B cell (primary cell): Measurements from ENCODE around the gene FCER1A. TPM values are rescaled to one million over a fixed set of nuclear protein-coding genes. Genes with fewer than 3 reads are reported as not detected.

Experiments
- ATAC-seq: fragments of 200-7000 bp; cut with Tn5 transposase; one replicate; pipeline ENCODE4 v1.10.0; 2021; ENCODE audit warnings: low read depth, mild to moderate bottlenecking, moderate number of reproducible peaks, moderate library complexity
- CTCF ChIA-PET: fragments of 350-600 bp; sonication (Branson Sonifier 250); formaldehyde crosslinking; loops from one replicate; lab custom pipeline; 2021; ENCODE audit warnings: antibody characterized with exemption, inconsistent platforms; lab: Charles Lee
- POLR2A ChIA-PET: fragments of 350-600 bp; sonication (Branson Sonifier 250); formaldehyde crosslinking; loops from one replicate; lab custom pipeline; 2021; ENCODE audit warnings: antibody characterized with exemption; lab: Charles Lee
- DNase-seq: peaks from one replicate; pipeline ENCODE4 v3.0.0; 2013
- H2AFZ ChIP-seq: 2 replicates; pipeline ENCODE4 v1.6.1; 2012; ENCODE audit warnings: mild to moderate bottlenecking, low read depth, low read length; ENCODE audit not compliant: insufficient read depth, poor library complexity, severe bottlenecking
- H3K27ac ChIP-seq, 2 donors: 1 replicate in 1 of 2; 2 replicates in 1 of 2; pipeline ENCODE4 v1.5.1; 2012 to 2013; ENCODE audit warnings: low read length in 2 of 2, mild to moderate bottlenecking in 2 of 2, moderate library complexity in 1 of 2
- H3K27me3 ChIP-seq, 4 experiments: fragments of 200-600 bp in 1 of 4; sonication (generic) in 1 of 4; replicated peaks in 1 of 4; 1 replicate in 2 of 4; 2 replicates in 2 of 4; pipeline versions ENCODE4 v1.6.1 to v1.7.0; 2013 to 2016; ENCODE audit warnings: low read length in 3 of 4, mild to moderate bottlenecking in 2 of 4, mixed read lengths in 1 of 4, moderate library complexity in 1 of 4; ENCODE audit not compliant: insufficient read depth in 4 of 4, control insufficient read depth in 3 of 4; ENCODE audit errors: control extremely low read depth in 1 of 4
- H3K36me3 ChIP-seq, 2 experiments: replicated peaks in 1 of 2; 1 replicate in 1 of 2; 2 replicates in 1 of 2; pipeline versions ENCODE4 v1.6.1 to v1.7.1; 2013; ENCODE audit warnings: low read length in 1 of 2; ENCODE audit not compliant: insufficient read depth in 2 of 2, control insufficient read depth in 1 of 2; ENCODE audit errors: control extremely low read depth in 1 of 2, extremely low read depth in 1 of 2
- H3K4me1 ChIP-seq, 2 donors: fragments of 200-600 bp in 1 of 2; sonication (generic) in 1 of 2; 1 replicate in 1 of 2; 2 replicates in 1 of 2; pipeline versions ENCODE4 v1.5.1 to v1.6.1; 2013 to 2017; ENCODE audit warnings: low read length in 2 of 2; ENCODE audit not compliant: control insufficient read depth in 2 of 2, insufficient read depth in 2 of 2
- H3K4me2 ChIP-seq: replicated peaks from 2 replicates; pipeline ENCODE3; 2012; ENCODE audit warnings: mild to moderate bottlenecking, low read depth, low read length; ENCODE audit not compliant: poor library complexity, severe bottlenecking
- H3K4me3 ChIP-seq, 5 experiments: fragments of 200-600 bp in 1 of 5; sonication (generic) in 1 of 5; 1 replicate in 3 of 5; 2 replicates in 2 of 5; pipeline versions ENCODE4 v1.5.1 to v1.7.0; 2011 to 2016; ENCODE audit warnings: low read length in 4 of 5, mild to moderate bottlenecking in 4 of 5, low read depth in 2 of 5, control low read depth in 1 of 5, moderate library complexity in 1 of 5; ENCODE audit not compliant: insufficient read depth in 1 of 5; ENCODE audit errors: control extremely low read depth in 1 of 5, extremely low read depth in 1 of 5
- H3K79me2 ChIP-seq: fragments of 200-600 bp; sonication (generic); one replicate; pipeline ENCODE4 v1.6.0; 2016; ENCODE audit warnings: low read length; ENCODE audit not compliant: control insufficient read depth, insufficient read depth
- H3K9ac ChIP-seq: fragments of 200-600 bp; sonication (generic); 2 replicates; pipeline ENCODE4 v1.6.1; 2017; ENCODE audit warnings: mild to moderate bottlenecking, low read length, moderate library complexity
- H3K9me3 ChIP-seq, 3 donors: one replicate each; pipeline versions ENCODE4 v1.6.1 to v1.7.1; 2013; ENCODE audit warnings: low read length in 2 of 3; ENCODE audit not compliant: control insufficient read depth in 2 of 3, insufficient read depth in 1 of 3; ENCODE audit errors: control extremely low read depth in 1 of 3
- H4K20me1 ChIP-seq: 2 replicates; pipeline ENCODE4 v1.6.0; 2012; ENCODE audit warnings: mild to moderate bottlenecking, low read length; ENCODE audit not compliant: insufficient read depth, control insufficient read depth, poor library complexity, severe bottlenecking
- H3K27ac Mint-ChIP-seq: one replicate; pipeline ENCODE4 v1.8.0; 2021; ENCODE audit warnings: mixed read lengths
- H3K27me3 Mint-ChIP-seq: one replicate; pipeline ENCODE4 v1.8.0; 2021; ENCODE audit warnings: mixed read lengths
- H3K4me1 Mint-ChIP-seq: one replicate; pipeline ENCODE4 v1.8.0; 2021; ENCODE audit warnings: mixed read lengths
- H3K4me3 Mint-ChIP-seq: one replicate; pipeline ENCODE4 v1.8.0; 2021; ENCODE audit warnings: mixed read lengths
- H3K9me3 Mint-ChIP-seq: one replicate; pipeline ENCODE4 v1.8.0; 2022; ENCODE audit warnings: mixed read lengths; ENCODE audit not compliant: insufficient read depth
- EZH2 ChIP-seq: IDR thresholded peaks from 2 replicates; pipeline ENCODE4 v1.6.1; 2012; ENCODE audit warnings: borderline replicate concordance, low read depth, mild to moderate bottlenecking, moderate library complexity, low read length; ENCODE audit not compliant: insufficient read depth, poor library complexity, severe bottlenecking
- WGBS: methylation state at CpG from one replicate; pipeline ENCODE4 v1.1.5; 2013; ENCODE audit warnings: missing lambda C conversion rate; ENCODE audit not compliant: insufficient coverage; 5-methylcytosine and 5-hydroxymethylcytosine counted together
- intact Hi-C: fragments of 100-400 bp; cut with micrococcal nuclease; formaldehyde crosslinking; loops from one replicate; pipeline ENCODE4 v1.10.0; 2022
- polyA plus RNA-seq: library from polyadenylated mRNA; depleted of rRNA; stranded (reverse); fragments of >200 nt; gene quantifications from 2 replicates; pipeline ENCODE4 v1.2.3, GENCODE V29; 2012
- total RNA-seq, 2 donors: library from RNA; stranded (reverse); fragments of 120-200 nt in 1 of 2; gene quantifications; 1 replicate in 1 of 2; 2 replicates in 1 of 2; pipeline versions ENCODE4 v1.2.3 to v1.2.4, GENCODE V29; 2013 to 2022
- TF ChIP-seq, protein P1 (sequence below): fragments of 200-600 bp; IDR thresholded peaks from one replicate; pipeline ENCODE4 v1.8.0; 2022; ENCODE audit warnings: antibody characterized with exemption, mild to moderate bottlenecking

FCER1A gene
- total and polyA plus RNA-seq, 2 donors (not counting 1 experiment from before 2014, with no cell fraction given), result 0.69 TPM; not detected in 1

DNA sequence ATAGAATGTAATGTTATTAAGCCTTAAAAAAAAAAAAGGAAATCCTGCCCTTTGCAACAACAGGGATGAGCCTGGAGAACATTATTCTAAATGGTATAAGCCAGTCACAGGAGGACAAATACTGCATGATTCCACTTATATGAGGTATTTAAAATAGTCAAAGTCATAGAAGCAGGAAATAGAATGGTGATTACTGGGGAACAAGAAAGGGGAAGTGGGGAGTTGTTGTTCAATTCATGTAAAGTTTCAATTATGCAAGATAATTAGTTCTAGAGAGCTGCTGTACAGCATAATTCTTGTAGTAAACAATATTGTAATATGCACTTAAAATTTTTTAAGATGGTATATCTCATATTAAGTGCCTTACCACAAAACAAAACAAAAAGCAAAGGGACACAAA lies 13.2 kb downstream of the FCER1A start:
- ChIA-PET POLR2A (no interaction called here), CTCF (no interaction called here)
- H3K9me3 Mint-ChIP-seq, result no peaks in the 10 kb centered on the region
- H3K4me1 ChIP-seq, result peaks cover 4 to 6% of the 10 kb centered on the region in 2 donors
- no peaks in the 10 kb centered on the region for H3K79me2 ChIP-seq
- DNase-seq (peak; percentile 4), ATAC-seq (no peak)
- intact Hi-C loops, result no loop called here
- no peaks in the 10 kb centered on the region for H3K9me3 ChIP-seq
- TF ChIP-seq EZH2, result no peak
- TF ChIP-seq, protein P1, sequence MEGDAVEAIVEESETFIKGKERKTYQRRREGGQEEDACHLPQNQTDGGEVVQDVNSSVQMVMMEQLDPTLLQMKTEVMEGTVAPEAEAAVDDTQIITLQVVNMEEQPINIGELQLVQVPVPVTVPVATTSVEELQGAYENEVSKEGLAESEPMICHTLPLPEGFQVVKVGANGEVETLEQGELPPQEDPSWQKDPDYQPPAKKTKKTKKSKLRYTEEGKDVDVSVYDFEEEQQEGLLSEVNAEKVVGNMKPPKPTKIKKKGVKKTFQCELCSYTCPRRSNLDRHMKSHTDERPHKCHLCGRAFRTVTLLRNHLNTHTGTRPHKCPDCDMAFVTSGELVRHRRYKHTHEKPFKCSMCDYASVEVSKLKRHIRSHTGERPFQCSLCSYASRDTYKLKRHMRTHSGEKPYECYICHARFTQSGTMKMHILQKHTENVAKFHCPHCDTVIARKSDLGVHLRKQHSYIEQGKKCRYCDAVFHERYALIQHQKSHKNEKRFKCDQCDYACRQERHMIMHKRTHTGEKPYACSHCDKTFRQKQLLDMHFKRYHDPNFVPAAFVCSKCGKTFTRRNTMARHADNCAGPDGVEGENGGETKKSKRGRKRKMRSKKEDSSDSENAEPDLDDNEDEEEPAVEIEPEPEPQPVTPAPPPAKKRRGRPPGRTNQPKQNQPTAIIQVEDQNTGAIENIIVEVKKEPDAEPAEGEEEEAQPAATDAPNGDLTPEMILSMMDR, result no peak
- no peak overlapping the region for H3K4me3 Mint-ChIP-seq
- no peak overlapping the region for H3K4me2 ChIP-seq
- no peak overlapping the region for H2AFZ ChIP-seq
- peaks cover 35% of the 10 kb centered on the region for H3K27me3 Mint-ChIP-seq
- no peak overlapping the region for H3K27ac Mint-ChIP-seq
- no peaks in the 10 kb centered on the region for H3K36me3 ChIP-seq
- peaks cover 11% of the 10 kb centered on the region for H3K4me1 Mint-ChIP-seq
- no peaks in the 10 kb centered on the region for H4K20me1 ChIP-seq
- H3K27ac ChIP-seq, result no peak overlapping the region
- H3K27me3 ChIP-seq, result peaks cover 0 to 12% (median 2%) of the 10 kb centered on the region in 4 experiments
- H3K4me3 ChIP-seq, result no peak overlapping the region
- H3K9ac ChIP-seq, result no peak overlapping the region

DNA sequence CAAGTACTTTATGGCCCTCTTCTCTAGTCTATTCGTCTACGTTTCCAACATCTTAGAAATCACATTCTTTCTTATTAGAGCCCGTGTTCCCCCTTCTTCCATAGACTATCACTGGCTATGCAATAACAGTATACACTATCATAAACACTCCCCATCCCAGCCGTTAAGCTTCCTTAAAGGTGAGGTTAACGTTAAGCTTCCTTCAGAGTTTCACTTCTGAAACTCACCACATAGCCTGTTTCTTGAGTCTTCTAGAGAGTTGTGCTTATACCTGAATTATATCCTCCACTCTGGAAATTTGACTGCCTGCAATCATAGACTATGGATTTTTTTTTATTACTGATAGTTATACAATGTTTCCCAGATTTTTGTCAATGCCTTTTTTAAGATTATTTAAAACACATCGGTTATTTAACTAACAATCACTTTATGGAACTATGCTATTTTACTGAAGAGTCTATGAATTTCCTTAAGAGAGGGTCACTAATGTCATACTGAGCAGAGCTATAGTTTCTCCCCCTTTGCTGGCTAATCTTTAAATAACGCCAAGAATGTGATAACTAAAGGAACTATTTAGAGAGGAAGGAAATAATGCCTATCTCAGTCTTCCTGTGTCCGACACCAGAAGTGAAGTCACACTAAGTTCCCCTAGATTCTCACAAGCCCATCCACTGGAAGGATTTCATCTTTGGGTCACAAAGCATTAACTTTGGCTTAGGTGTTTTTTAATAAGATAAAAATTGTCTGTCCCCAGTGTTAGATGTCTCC lies 16.8 kb downstream of the FCER1A start:
- Histone ChIP-seq H3K27me3 (peaks cover 0 to 8% (median 3%) of the 10 kb centered on the region in 4 experiments), H3K4me3 (no peak overlapping the region), H3K4me1 (peaks cover 4 to 6% of the 10 kb centered on the region in 2 donors), H4K20me1 (no peaks in the 10 kb centered on the region), H3K9me3 (no peaks in the 10 kb centered on the region), H3K27ac (no peak overlapping the region), H3K36me3 (no peaks in the 10 kb centered on the region), H3K4me2 (no peak overlapping the region), H2AFZ (no peak overlapping the region), H3K9ac (no peak overlapping the region), H3K79me2 (no peaks in the 10 kb centered on the region)
- intact Hi-C loops, result no loop called here
- Mint-ChIP-seq H3K9me3 (no peaks in the 10 kb centered on the region), H3K27me3 (peaks cover 31% of the 10 kb centered on the region), H3K4me3 (no peak overlapping the region), H3K27ac (no peak overlapping the region), H3K4me1 (peaks cover 11% of the 10 kb centered on the region)
- WGBS, result no CpG with 5 or more reads among the region's 8 CpGs
- ATAC-seq, result no peak
- POLR2A ChIA-PET, result no interaction called here
- TF ChIP-seq EZH2, result no peak
- TF ChIP-seq, protein P1, result no peak
- CTCF ChIA-PET, result interaction anchor here (0.7 kb wide), 1 partner anchor 105 kb away, joined by 4 read pairs; no protein-coding TSS in a partner anchor
- DNase-seq, result no peak
